GM19351 (cell line): Measurements from ENCODE around the gene VAV2.
"Not testable (repeated sequence)": the region's sequence is repeated elsewhere in the genome, so short reads cannot be mapped to it uniquely, and the experiment has no call there.

ENCODE experiments used
- ATAC-seq: cut with Tn5 transposase; IDR thresholded peaks from one replicate; pipeline ENCODE4 v1.9.1; 2021; ENCODE audit warnings: mild to moderate bottlenecking, moderate library complexity; ENCODE audit not compliant: unreplicated experiment

Gene VAV2

GRCh38 chr9:133926165-133926856, 65.8 kb downstream of the VAV2 start:
- ATAC-seq = no peak

- no peak for ATAC-seq
Observed at GRCh38 chr9:133924453-133924852, 67.7 kb downstream of the VAV2 start.

GRCh38 chr9:133923608-133924007, 68.5 kb downstream of the VAV2 start:
- ATAC-seq = not testable (repeated sequence)

- no peak for ATAC-seq
Observed at GRCh38 chr9:133921866-133922265, 70.3 kb downstream of the VAV2 start.

GRCh38 chr9:133920471-133920870, 71.7 kb downstream of the VAV2 start:
- no peak for ATAC-seq

- ATAC-seq = no peak
Observed at GRCh38 chr9:133919253-133920115, 72.6 kb downstream of the VAV2 start.

DNA sequence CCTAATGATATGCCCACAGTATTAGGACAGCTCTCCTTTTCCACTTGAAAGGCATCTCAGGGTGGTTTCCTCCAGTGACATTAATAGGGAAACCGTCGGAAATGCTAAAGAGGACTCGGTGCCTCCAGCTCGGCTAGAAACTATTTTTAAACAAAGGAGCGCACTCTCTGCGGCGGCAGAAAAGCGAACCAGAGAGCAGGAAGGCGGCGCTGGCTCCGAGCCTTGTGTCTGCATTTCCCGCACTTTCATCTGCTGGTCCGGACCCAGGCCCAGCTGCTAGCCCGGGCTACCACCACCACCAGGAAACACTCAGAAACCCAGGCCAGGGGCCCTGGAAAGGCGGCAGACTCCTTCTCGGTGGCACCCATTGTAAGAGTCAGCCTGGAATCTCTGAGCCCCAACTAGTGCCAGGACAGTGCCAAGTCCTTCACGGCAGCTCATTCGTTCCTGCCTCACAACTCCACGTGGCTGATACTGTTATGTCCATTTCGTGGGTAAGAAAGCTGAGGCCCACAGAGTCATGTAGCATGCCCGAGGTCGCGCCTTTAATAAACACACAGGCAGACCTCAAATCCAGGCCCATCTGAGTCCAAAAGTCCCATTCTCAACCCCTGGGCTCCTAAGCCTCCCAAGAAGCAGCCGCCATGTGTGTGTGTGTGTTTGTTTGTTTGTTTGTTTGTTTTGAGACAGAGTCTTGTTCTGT, 73.9 kb downstream of the VAV2 start:
- no peak for ATAC-seq

DNA sequence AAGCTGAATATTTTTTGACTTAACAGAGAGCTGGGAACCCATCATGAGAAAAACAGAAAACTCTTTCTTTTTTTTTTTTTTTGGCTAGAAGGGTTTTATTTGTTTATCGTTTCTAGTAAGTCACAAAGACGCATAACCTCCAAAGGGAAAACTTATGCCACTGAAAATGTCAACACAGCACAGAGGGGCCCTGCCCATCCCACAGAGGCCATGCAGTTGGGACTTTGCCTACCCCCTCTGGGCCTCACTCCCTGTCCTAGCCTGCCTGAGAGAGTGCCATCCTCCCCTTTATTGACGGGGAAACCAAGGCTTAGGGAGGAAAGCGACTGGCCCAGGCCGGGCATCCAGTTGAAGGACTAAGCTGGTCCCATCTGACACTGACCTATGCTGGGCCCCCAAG, 74.7 kb downstream of the VAV2 start:
- ATAC-seq = no peak

GRCh38 chr9:133916159-133916541, 76.0 kb downstream of the VAV2 start:
- no peak for ATAC-seq

DNA sequence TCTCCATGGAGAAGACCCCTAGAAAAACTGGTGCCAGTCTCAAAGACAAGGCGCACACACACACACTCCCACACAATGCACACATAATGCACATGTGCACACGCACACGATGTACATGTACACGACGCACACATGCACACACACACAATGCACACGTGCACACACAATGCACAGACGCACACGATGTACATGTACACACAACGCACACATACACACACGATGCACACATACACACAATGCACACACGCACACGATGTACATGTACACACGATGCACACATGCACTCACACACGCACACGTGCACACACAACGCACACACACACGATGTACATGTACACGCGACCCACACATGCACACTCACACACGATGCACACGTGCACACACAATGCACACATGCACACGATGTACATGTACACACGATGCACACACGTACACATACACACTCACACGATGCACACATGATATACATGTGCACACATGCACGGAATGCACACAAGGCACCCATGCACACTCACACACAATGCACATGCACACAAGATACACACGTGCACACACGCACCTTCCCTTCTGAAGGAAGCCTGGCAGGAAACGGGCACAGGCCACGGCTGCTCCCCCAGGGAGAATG, 76.5 kb downstream of the VAV2 start:
- no peak for ATAC-seq

DNA sequence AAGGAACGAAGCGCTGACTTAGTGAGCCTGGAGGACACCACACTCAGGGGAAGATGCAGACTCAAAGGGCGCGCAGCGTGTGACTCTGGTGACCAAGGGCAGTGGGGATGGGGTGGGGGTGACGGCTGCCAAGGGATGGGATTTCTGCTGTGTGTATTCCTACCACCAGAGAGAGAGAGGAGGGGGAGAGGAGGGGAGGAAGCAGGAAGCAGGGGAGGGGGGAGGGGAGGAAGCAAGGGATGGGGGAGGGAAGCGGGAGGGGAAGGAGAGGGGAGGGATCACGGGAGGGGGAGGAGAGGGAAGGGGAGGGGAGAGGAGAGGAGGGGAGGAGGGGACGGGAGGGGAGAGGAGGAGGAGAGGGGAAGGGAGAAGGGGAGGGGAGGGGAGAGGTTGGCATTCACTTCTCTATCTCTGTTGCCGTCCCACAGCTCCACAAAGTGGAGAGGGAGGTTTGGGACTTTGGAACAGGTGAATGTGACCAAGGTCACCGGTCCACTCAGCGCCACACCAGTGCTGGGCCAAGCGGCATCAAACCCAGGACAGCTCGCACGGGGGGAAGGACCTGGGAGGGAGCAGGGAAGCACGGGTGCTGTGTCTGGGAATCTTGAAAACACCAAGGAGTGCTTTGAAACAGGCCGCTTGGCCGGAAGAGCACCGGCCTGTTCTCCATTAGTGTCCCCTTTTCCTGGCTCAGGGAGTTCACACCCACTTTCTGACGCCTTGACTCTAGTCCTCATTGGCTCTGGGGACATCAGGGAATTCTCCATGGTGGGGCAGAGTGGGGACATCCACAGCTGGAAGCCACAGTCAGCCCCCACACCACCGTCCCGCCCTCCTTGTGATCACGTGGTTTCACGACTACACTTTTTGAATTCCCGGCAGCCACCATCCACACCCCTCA, 77.4 kb downstream of the VAV2 start:
- no peak for ATAC-seq

DNA sequence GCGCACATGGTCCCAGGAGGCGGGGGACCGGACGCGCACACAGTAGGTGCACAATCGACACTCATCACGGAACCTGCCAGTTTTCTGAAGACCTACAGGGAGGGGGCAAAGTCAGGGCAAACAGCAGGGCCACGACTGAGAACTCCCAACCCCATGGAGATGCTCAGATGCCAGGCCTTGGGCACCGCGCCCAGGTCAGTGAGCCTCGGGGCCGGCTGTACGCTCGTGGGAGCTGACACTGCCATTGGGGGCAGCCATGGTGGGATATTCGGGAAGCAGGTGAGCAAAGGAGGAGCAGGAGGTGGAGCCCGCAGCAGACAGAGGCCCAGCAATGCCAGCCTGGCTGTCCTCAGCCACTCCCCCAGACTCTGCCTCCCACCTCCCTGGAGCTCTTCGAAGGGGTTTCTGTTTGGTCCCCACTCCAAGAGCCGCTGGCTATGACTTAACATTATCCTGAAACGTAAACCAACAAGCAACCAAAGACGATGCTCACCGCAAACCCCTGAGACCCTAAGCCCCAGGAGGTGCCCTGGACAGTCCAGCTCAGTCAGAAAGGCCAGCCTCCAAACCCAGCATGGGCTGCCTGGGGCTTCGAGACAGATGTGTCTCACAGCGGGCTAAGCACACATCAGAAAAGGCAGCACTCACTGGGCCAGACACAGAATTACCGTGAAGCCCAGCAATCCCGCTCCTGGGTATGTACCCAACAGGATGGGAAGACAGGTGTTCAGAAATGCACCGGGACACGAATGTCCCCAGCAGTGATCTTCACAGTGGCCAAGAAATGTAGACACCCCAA, 78.4 kb downstream of the VAV2 start:
- ATAC-seq = no peak

DNA sequence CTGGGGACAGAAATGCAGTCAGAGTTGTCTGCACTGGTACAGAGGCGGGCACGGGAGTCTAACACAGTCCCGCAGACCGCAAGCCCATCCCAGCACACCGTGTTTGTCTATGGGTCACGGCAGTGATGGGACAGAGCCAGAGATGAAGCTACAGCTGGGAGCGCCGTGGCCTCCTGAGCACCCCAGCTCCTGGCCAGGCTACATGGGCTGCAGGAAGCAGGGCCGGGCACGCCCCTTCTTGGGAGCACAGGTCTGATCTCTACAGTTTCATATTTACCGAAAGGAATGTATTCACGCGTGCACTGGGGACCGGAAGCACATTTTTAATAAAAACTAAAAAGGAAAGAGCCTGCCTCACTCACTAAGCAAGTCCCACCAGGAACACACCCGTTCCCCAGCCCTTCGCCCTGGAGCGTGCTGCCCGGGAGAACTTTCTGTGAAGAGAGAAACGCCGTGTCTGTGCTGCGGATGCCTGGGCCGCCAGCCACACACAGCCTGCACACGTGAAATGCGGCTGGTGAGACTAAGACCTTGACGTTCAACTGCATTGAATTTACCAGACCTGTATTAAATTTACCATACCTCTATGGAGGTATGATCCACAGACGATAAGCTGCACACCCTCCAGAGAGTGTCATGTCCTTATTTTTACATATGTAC, 81.1 kb downstream of the VAV2 start:
- no peak for ATAC-seq

- no peak for ATAC-seq
Observed at GRCh38 chr9:133906932-133907910, 84.9 kb downstream of the VAV2 start.

GRCh38 chr9:133906218-133906617, 85.9 kb downstream of the VAV2 start:
- ATAC-seq = no peak

DNA sequence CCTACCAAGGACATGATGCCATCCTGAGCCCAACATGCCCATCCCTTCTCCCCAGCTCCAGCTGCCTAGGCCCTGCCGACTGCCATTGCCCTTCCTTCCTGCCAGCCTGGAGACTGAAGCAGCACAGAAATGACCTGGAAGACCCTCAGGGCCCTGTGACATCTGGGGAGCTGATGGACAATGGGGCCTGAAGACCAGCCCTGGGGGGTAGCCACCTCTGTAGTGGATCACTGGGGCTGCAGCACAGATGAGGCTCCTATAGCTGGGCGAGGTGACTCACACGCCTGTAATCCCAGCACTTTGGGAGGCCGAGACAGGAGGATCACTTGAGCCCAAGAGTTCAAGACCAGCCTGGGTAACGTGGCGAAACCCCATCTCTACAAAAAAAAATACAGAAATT, 86.6 kb downstream of the VAV2 start:
- no peak for ATAC-seq

GRCh38 chr9:133904346-133905090, 87.6 kb downstream of the VAV2 start:
- no peak for ATAC-seq
